ENCODE results near the gene TCEAL7. TPM values are rescaled to one million over a fixed set of nuclear protein-coding genes. Genes with fewer than 3 reads are reported as not detected.

Gene TCEAL7
- total RNA-seq, 1 donor from 2014 or later, result 34.3 TPM

DNA sequence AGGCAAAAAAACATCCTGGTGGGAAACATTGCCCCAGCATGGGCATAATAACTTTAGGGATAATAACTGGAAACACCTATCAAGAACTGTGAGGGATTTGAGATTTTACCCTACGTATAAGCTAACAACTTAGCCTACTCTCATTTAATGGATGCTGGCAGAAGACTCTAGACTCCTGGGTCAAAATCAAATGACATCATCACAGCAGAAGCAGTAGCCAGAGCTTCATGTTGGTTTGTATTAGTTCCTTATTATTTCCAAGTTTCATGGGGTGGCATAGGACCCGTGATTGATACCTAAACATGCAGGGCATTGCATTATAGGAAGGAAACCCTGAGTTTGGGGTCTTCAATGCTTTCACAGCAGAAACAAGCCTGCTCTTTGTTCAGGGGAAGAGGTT is 30.9 kb downstream of the TCEAL7 start:
- TF ChIP-seq EZH2phosphoT487 (IDR thresholded peaks at IDR 0.05) (no peak), EZH2 (IDR thresholded peaks at IDR 0.05) (no peak), CTCF (IDR thresholded peaks at IDR 0.05) (no peak)
- H3K4me3 ChIP-seq, result no peak overlapping the region
- no peaks in the 10 kb centered on the region for H3K9me3 ChIP-seq (ENCODE audit: low read depth)
- no peak for DNase-seq (ENCODE audit: low spot score)
- H3K4me1 ChIP-seq, result peaks cover 6% of the 10 kb centered on the region
- H2AFZ ChIP-seq (replicated peaks), result no peak overlapping the region
- peaks cover 12% of the 10 kb centered on the region for H3K36me3 Mint-ChIP-seq
- no peak overlapping the region for H3K9ac ChIP-seq
- H3K4me3 Mint-ChIP-seq, result no peak overlapping the region
- H3K36me3 ChIP-seq, result peaks cover 8% of the 10 kb centered on the region
- H3K9me3 Mint-ChIP-seq, result no peaks in the 10 kb centered on the region
- no peaks in the 10 kb centered on the region for H4K20me1 ChIP-seq (ENCODE audit: low read depth)
- H3K27me3 ChIP-seq, result no peaks in the 10 kb centered on the region
- H3K27me3 Mint-ChIP-seq (ENCODE audit: insufficient read depth, low read depth), result peaks cover 3% of the 10 kb centered on the region
- H3K79me2 ChIP-seq (ENCODE audit: low read depth), result peaks cover 22% of the 10 kb centered on the region
- H3F3A ChIP-seq (ENCODE audit: low read depth), result no peaks in the 10 kb centered on the region
- H3K4me2 ChIP-seq, result no peak overlapping the region
- no peak overlapping the region for H3K27ac ChIP-seq
- peaks cover 24% of the 10 kb centered on the region for H3K4me1 Mint-ChIP-seq
- no peak overlapping the region for H3K27ac Mint-ChIP-seq

GRCh38 chrX:103361798-103362197 is 31.8 kb downstream of the TCEAL7 start:
- Histone ChIP-seq H3K79me2 (ENCODE audit: low read depth) (peaks cover 13% of the 10 kb centered on the region), H3K4me2 (no peak overlapping the region), H3K9ac (no peak overlapping the region), H3K4me3 (no peak overlapping the region), H3K27ac (no peak overlapping the region), H3K4me1 (peaks cover 6% of the 10 kb centered on the region), H2AFZ (replicated peaks) (no peak overlapping the region), H3K27me3 (no peaks in the 10 kb centered on the region), H3K9me3 (ENCODE audit: low read depth) (no peaks in the 10 kb centered on the region), H4K20me1 (ENCODE audit: low read depth) (no peaks in the 10 kb centered on the region), H3F3A (ENCODE audit: low read depth) (no peaks in the 10 kb centered on the region), H3K36me3 (peaks cover 8% of the 10 kb centered on the region)
- no peak for TF ChIP-seq EZH2phosphoT487 (IDR thresholded peaks at IDR 0.05)
- no peak for TF ChIP-seq EZH2 (IDR thresholded peaks at IDR 0.05)
- no peak for TF ChIP-seq CTCF (IDR thresholded peaks at IDR 0.05)
- peaks cover 1% of the 10 kb centered on the region for H3K27me3 Mint-ChIP-seq (ENCODE audit: insufficient read depth, low read depth)
- H3K36me3 Mint-ChIP-seq, result peaks cover 12% of the 10 kb centered on the region
- H3K9me3 Mint-ChIP-seq, result no peaks in the 10 kb centered on the region
- H3K27ac Mint-ChIP-seq, result no peak overlapping the region
- H3K4me3 Mint-ChIP-seq, result no peak overlapping the region
- peaks cover 20% of the 10 kb centered on the region for H3K4me1 Mint-ChIP-seq
- DNase-seq (ENCODE audit: low spot score), result no peak

- peaks cover 16% of the 10 kb centered on the region for H3K4me1 Mint-ChIP-seq
- no peak overlapping the region for H3K9ac ChIP-seq
- H3K79me2 ChIP-seq (ENCODE audit: low read depth), result peaks cover 6% of the 10 kb centered on the region
- no peak overlapping the region for H3K4me2 ChIP-seq
- no peak overlapping the region for H3K27ac ChIP-seq
- no peak overlapping the region for H2AFZ ChIP-seq (replicated peaks)
- peaks cover 8% of the 10 kb centered on the region for H3K36me3 ChIP-seq
- H3K27me3 ChIP-seq, result no peaks in the 10 kb centered on the region
- H3K9me3 Mint-ChIP-seq, result peaks cover 3% of the 10 kb centered on the region
- TF ChIP-seq EZH2 (IDR thresholded peaks at IDR 0.05) (no peak), EZH2phosphoT487 (IDR thresholded peaks at IDR 0.05) (no peak), CTCF (IDR thresholded peaks at IDR 0.05) (no peak)
- H3K4me1 ChIP-seq, result peaks cover 6% of the 10 kb centered on the region
- H3K36me3 Mint-ChIP-seq, result peaks cover 11% of the 10 kb centered on the region
- H3K4me3 Mint-ChIP-seq, result no peak overlapping the region
- H3K27ac Mint-ChIP-seq, result no peak overlapping the region
- no peaks in the 10 kb centered on the region for H3K27me3 Mint-ChIP-seq (ENCODE audit: insufficient read depth, low read depth)
- no peaks in the 10 kb centered on the region for H3F3A ChIP-seq (ENCODE audit: low read depth)
- no peak overlapping the region for H3K4me3 ChIP-seq
- DNase-seq (ENCODE audit: low spot score), result no peak
- no peaks in the 10 kb centered on the region for H4K20me1 ChIP-seq (ENCODE audit: low read depth)
- no peaks in the 10 kb centered on the region for H3K9me3 ChIP-seq (ENCODE audit: low read depth)
Observed at GRCh38 chrX:103362474-103362873, 32.4 kb downstream of the TCEAL7 start.
